ENCODE measurements around the gene RASIP1.

RASIP1 gene

DNA sequence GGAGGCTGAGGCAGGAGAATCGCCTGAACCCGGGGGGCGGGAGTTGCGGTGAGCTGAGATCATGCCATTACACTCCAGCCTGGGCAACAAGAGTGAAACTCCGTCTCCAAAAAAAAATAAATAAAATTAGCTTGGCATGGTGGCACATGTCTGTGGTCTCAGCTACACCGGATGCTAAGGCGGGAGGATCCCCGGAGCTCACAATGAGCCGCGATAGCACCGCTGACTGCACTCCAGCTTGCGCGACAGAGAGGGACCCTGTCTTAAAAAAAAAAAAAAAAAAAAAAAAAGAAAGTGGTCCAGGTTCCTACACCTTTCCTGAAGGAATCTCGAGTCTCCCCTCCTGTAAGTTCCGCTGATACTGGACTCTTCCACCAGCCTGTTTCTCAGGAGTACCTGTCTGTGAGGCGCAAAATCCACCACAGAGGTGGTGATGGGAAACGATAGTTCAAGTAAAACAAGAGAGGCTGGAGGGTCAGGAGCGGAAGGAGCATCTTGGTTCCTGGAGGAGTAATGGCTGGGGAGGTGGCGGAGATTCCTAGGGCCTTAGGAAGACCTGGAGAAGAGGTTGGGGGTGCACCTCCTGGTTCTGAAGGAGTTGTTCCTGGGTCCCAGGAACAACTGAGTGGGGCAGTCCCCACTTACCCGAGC, 11.6 kb upstream of the RASIP1 start:
- Histone ChIP-seq H3K27me3 (ENCODE audit: control insufficient read depth, insufficient read depth, low read length) (peaks cover 38% of the 10 kb centered on the region), H3K9ac (ENCODE audit: low read length) (peak overlapping the region; percentile 77), H3K9me3 (ENCODE audit: control insufficient read depth, low read length) (no peaks in the 10 kb centered on the region), H3K4me1 (ENCODE audit: control insufficient read depth, insufficient read depth, low read length) (peaks cover 41% of the 10 kb centered on the region), H3K36me3 (ENCODE audit: control insufficient read depth, insufficient read depth, low read length) (no peaks in the 10 kb centered on the region), H3K4me3 (ENCODE audit: low read length) (peak overlapping the region; percentile 47)

DNA sequence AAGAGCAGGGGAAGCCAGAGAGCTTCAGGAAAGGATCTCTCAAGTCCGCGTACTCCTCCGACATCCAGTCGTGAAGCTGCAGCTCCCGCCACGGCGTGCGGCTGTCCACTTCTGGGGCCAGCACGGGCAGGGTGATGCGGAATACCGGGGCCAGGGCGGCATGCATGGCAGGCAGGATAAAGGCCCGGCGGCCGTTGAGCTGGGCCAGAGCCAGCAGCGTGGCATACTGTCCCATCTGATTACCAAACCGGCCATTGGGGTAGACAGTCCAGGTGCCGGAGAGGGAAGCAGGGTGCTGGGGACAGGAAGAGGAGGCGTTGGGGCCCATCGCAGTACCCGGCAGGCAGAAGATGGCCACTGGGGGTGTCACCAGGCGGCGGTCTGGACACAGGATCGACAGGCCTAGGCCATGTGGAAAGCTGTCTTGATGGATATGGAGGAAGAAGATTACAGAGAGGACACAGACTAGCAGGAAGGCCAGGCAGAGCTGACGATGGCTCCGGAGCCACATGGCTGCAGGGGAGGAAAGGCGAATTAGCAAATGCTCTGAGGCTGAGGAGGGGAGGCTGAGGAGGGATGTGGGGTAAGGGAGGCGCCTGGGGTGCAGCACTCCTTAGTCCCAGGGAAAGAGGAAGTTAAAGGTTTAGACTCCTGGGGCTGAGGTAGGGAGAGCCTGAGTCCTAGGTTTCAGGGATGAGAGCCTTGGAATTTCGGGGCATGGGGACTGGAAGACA, 10.5 kb upstream of the RASIP1 start:
- H3K4me3 ChIP-seq (ENCODE audit: low read length): peak overlapping the region; percentile 41
- H3K4me1 ChIP-seq (ENCODE audit: control insufficient read depth, insufficient read depth, low read length): peaks cover 47% of the 10 kb centered on the region
- peak overlapping the region; percentile 47 for H3K9ac ChIP-seq (ENCODE audit: low read length)
- no peaks in the 10 kb centered on the region for H3K36me3 ChIP-seq (ENCODE audit: control insufficient read depth, insufficient read depth, low read length)
- H3K27me3 ChIP-seq (ENCODE audit: control insufficient read depth, insufficient read depth, low read length): peaks cover 38% of the 10 kb centered on the region
- no peaks in the 10 kb centered on the region for H3K9me3 ChIP-seq (ENCODE audit: control insufficient read depth, low read length)

DNA sequence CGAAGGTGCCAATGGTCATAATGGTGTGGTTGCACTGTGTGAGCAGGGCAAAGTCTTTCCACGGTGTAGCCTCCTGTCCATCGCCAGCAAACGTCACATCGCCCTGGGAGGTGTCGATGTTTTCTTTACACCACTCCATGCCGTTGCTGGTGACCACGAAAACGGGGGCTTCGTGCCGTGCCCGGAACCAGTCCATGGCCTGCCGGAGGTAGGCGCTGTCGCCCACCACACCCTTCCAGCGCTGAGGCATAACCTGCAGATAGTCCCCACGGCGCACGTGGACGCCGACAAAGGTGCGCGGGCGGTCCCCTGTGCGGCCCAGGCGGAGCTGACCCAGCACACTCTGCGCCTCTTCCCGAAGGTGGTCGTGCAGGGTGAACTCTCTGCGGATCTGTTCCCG, 9.9 kb upstream of the RASIP1 start:
- H3K27me3 ChIP-seq (ENCODE audit: control insufficient read depth, insufficient read depth, low read length): peaks cover 38% of the 10 kb centered on the region
- no peak overlapping the region for H3K9ac ChIP-seq (ENCODE audit: low read length)
- H3K4me3 ChIP-seq (ENCODE audit: low read length): peak overlapping the region; percentile 17
- peaks cover 47% of the 10 kb centered on the region for H3K4me1 ChIP-seq (ENCODE audit: control insufficient read depth, insufficient read depth, low read length)
- H3K36me3 ChIP-seq (ENCODE audit: control insufficient read depth, insufficient read depth, low read length): no peaks in the 10 kb centered on the region
- H3K9me3 ChIP-seq (ENCODE audit: control insufficient read depth, low read length): no peaks in the 10 kb centered on the region

DNA sequence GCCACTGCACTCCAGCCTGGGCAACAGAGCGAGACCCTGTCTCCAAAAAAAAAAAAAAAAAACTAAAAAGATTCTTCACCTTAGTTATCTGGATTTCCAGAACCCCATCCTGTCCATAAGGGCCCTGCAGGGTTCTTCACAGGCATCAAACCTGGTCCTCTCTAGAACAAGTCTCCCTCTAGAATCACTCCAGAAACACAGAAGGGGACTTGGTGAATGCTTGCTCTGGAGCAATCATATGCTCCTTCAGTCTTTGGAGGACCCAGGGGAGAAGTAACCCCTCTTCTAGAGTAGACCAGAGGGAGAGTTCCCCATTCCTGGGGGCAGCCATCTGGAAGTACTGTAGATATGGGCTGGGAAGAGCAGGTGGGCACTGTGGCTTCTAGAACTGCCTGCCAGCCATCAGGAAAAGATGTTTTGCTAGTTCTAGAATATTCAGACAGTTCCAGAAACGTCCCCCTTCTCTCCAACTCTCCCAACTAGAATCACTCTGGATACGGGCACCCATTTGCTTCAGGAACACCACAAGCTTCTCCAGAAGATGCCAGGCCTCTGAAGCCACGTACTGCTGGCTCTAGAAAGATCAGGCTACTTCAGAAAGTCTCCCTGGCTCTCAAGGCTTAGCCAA, 9.3 kb upstream of the RASIP1 start:
- peak overlapping the region; percentile 44 for H3K9ac ChIP-seq (ENCODE audit: low read length)
- no peak overlapping the region for H3K4me3 ChIP-seq (ENCODE audit: low read length)
- H3K27me3 ChIP-seq (ENCODE audit: control insufficient read depth, insufficient read depth, low read length): peaks cover 38% of the 10 kb centered on the region
- peaks cover 47% of the 10 kb centered on the region for H3K4me1 ChIP-seq (ENCODE audit: control insufficient read depth, insufficient read depth, low read length)
- H3K36me3 ChIP-seq (ENCODE audit: control insufficient read depth, insufficient read depth, low read length): no peaks in the 10 kb centered on the region
- H3K9me3 ChIP-seq (ENCODE audit: control insufficient read depth, low read length): no peaks in the 10 kb centered on the region

DNA sequence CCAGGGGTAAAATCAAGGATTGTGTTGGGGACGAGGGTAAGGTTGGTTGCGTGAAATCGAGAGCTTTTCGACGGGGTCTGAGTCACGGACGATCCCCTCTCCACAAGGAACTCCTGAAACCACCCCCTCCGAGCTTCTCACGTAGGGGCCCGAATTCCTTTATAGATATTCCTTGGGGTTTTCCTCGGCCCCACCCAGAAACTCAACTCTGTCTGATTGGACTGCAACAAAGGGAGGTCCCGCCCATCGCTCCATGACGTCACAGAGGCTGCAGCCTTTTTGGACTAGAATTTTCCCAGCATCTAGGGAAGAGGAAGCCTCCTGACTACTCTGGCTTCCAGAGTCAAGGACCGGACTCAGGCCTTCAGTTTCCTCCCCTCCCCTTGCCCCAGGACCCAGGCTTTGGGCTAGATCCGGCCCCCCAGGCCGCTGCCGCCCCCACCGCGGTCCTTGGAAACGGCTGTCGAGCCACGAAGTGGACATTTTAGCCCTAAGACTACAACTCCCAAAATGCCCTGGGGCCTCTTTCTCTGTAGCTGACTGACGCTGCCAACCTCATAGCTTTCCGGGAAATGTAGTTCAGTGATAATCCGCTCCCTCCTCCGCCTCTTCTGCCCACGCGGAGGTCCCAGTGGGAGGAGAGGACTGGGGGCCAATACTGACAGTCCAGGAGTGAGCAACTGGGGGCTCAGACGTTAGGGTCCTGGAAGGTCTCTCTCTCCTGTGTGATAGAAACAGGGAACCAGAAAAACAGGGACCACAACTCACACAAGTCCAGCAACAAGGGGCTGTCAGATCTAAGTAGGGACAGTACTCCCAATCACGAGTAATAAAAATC, 6.5 kb upstream of the RASIP1 start, which contains the start of gene IZUMO1:
IZUMO1 (minus strand) TSS at position 172 of the 838 bp plus-strand sequence. CDS start 1,050 bp downstream, outside the sequence.
- Histone ChIP-seq H3K4me1 (ENCODE audit: control insufficient read depth, insufficient read depth, low read length) (peaks cover 32% of the 10 kb centered on the region), H3K36me3 (ENCODE audit: control insufficient read depth, insufficient read depth, low read length) (no peaks in the 10 kb centered on the region), H3K4me3 (ENCODE audit: low read length) (no peak within 1 kb of the TSS), H3K9ac (ENCODE audit: low read length) (peak within 1 kb of the TSS; percentile 11), H3K27me3 (ENCODE audit: control insufficient read depth, insufficient read depth, low read length) (peaks cover 22% of the 10 kb centered on the region), H3K9me3 (ENCODE audit: control insufficient read depth, low read length) (no peaks in the 10 kb centered on the region)

DNA sequence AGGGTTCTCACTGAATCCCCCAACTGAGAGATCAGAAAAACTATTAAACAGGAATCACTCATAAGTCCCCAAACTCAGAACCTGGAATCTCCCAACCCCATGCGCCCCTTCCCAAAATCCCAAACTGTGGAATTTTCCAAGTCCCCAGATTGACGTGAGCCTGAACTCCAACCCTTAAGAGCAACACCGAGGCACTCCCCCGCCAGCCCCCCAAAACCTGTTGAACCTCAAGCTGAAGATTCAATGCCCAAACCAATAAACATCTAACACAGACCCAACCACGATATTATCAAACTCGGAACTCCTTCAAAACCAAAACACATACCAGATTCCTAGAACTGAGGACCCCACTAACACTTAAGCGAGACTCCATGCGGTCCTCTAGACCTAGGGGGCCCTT, 5.7 kb upstream of the RASIP1 start:
- Histone ChIP-seq H3K36me3 (ENCODE audit: control insufficient read depth, insufficient read depth, low read length) (no peaks in the 10 kb centered on the region), H3K4me3 (ENCODE audit: low read length) (no peak overlapping the region), H3K4me1 (ENCODE audit: control insufficient read depth, insufficient read depth, low read length) (peaks cover 36% of the 10 kb centered on the region), H3K27me3 (ENCODE audit: control insufficient read depth, insufficient read depth, low read length) (peaks cover 13% of the 10 kb centered on the region), H3K9me3 (ENCODE audit: control insufficient read depth, low read length) (no peaks in the 10 kb centered on the region), H3K9ac (ENCODE audit: low read length) (no peak overlapping the region)

DNA sequence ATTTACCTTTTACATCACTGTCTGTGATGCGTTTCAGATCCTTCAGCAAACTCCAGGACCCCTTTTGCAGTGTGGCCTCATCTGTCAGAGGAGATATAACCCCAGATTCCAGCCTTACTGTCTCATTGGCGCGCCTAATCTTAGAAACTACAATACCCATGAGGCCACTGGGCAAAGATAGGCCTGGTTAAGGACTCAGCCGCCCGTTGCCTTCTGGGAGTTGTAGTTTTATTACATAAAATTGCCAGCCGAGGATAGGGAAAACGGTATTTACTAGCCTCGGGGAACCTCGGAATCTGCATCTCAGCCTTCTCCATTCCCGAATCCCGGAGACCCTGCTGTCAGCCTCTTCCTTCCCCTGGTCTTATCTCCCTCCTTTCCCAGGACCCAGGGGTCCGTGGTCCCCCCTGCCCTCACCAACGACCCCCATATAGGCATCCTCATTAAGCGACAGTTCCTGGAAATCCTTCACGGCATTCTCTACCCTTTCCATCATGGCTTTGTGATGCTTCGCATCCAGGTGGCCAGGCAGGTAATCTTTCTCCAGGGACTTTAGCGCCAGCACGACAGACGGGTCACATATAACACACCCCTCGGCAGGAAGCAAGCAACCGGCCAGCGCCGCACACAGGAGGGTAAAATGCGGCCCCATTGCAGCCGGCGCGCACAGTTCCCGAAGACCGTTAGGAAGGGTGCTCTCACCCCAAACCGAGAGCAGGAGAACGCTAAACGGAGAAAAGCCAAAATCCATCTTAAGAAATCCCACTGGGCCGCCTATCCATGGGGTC, 5.0 kb upstream of the RASIP1 start:
- H3K4me3 ChIP-seq (ENCODE audit: low read length): no peak overlapping the region
- H3K9ac ChIP-seq (ENCODE audit: low read length): no peak overlapping the region
- no peaks in the 10 kb centered on the region for H3K36me3 ChIP-seq (ENCODE audit: control insufficient read depth, insufficient read depth, low read length)
- H3K27me3 ChIP-seq (ENCODE audit: control insufficient read depth, insufficient read depth, low read length): peaks cover 9% of the 10 kb centered on the region
- peaks cover 36% of the 10 kb centered on the region for H3K4me1 ChIP-seq (ENCODE audit: control insufficient read depth, insufficient read depth, low read length)
- no peaks in the 10 kb centered on the region for H3K9me3 ChIP-seq (ENCODE audit: control insufficient read depth, low read length)

DNA sequence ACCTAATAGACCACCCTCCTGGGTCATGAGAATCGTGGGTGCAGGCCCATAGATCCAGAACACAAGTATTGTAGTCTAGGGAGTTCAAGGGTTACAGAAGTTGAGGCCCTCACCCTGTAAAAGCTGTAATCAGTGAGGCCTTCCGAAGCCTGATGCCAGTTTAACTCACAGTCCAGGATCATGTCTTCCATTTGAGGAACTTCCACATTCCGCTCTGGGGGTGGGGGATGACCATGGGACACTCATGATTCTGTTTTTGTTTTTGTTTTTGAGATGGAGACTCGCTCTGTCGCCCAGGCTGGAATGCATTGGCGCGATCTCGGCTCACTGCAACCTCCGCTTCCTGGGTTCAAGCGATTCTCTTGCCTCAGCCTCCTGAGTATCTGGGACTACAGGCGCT, 1.7 kb upstream of the RASIP1 start:
- no peaks in the 10 kb centered on the region for H3K36me3 ChIP-seq (ENCODE audit: control insufficient read depth, insufficient read depth, low read length)
- no peak overlapping the region for H3K4me3 ChIP-seq (ENCODE audit: low read length)
- peaks cover 44% of the 10 kb centered on the region for H3K4me1 ChIP-seq (ENCODE audit: control insufficient read depth, insufficient read depth, low read length)
- no peak overlapping the region for H3K9ac ChIP-seq (ENCODE audit: low read length)
- peaks cover 14% of the 10 kb centered on the region for H3K27me3 ChIP-seq (ENCODE audit: control insufficient read depth, insufficient read depth, low read length)
- no peaks in the 10 kb centered on the region for H3K9me3 ChIP-seq (ENCODE audit: control insufficient read depth, low read length)

DNA sequence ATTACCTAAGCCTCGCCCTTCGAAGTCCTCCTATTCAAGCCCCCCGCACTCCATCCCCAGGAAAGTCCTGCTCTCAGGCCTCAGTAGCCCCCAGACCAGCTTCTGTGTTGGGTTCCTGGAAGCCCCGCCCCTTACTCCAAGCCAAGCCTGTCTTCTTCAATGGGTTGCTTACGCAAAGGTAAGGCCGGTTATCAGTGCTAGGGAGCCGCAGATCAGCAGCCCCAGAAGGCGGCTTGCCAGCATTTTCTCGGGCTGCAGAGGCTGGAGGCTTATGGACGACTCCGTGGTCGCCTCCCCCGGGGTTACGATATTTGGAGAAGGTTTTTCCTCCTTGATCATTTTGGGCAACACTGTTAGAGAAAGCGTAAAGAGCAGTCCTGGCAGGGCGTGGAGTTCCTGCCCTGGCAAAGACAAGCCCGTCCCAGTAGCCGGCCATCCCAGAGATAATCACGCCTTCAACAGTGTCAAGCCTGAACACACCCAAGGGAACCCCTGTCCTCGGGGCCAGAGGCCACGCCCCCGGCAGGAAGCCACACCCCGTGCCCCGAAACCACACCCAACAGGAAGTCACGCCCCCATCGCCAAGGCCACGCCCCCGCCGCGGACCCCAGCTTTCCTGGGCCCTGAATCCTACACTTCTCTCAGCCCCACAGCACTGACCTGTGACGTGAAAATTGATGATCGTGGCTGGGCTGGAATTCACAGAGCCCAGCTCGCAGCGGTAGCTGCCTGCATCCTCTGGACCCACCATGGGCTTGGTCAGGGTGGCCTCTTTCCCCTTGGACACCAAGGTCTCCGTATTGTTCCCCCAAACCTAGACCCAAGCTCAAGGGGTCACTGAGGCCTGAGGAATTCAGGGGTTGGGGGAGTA, 954 bp upstream of the RASIP1 start:
- H3K27me3 ChIP-seq (ENCODE audit: control insufficient read depth, insufficient read depth, low read length): peaks cover 14% of the 10 kb centered on the region
- H3K9me3 ChIP-seq (ENCODE audit: control insufficient read depth, low read length): no peaks in the 10 kb centered on the region
- no peak overlapping the region for H3K9ac ChIP-seq (ENCODE audit: low read length)
- no peaks in the 10 kb centered on the region for H3K36me3 ChIP-seq (ENCODE audit: control insufficient read depth, insufficient read depth, low read length)
- no peak overlapping the region for H3K4me3 ChIP-seq (ENCODE audit: low read length)
- peaks cover 37% of the 10 kb centered on the region for H3K4me1 ChIP-seq (ENCODE audit: control insufficient read depth, insufficient read depth, low read length)

DNA sequence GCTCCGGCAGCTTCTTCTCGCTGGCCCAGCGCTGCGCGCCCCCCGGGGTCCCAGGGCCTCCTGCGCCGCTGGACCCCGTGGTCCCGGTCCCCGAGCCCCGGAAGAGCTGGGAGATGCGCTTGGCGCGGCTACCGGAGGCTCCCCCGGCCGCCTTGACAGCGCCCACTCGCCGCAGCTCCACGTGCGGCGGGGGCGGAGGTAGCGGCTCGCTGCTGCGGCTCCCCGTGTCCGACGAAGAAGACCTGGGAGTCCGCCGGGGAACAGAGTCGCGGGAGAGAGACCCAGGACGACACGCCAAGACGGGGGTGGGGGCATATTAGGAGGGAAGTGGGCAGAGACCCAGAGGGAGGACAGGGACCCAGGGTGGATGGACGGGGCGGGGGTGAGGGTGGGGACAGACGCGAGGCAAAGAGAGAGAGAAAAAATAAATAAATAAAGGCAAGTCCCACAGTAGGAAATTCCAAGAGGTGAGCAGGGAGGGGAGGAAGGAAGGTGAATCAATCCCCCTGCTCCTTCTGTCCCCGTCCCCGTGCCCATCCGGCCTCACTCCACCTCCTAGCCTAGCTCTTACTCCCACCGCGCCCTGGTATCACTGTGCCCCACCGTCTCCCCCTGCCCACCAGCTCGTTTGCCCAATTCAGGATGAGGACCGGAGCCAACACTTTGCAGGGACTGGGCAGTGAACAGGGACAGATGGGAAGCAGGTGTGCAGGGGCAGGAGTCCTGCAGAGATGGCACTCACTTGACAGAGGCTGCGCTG, 826 bp downstream of the RASIP1 start:
- Histone ChIP-seq H3K9ac (ENCODE audit: low read length) (peak overlapping the region; percentile 48), H3K36me3 (ENCODE audit: control insufficient read depth, insufficient read depth, low read length) (no peaks in the 10 kb centered on the region), H3K4me1 (ENCODE audit: control insufficient read depth, insufficient read depth, low read length) (peaks cover 37% of the 10 kb centered on the region), H3K9me3 (ENCODE audit: control insufficient read depth, low read length) (no peaks in the 10 kb centered on the region), H3K27me3 (ENCODE audit: control insufficient read depth, insufficient read depth, low read length) (peaks cover 14% of the 10 kb centered on the region), H3K4me3 (ENCODE audit: low read length) (peak overlapping the region; percentile 22)

All from mucosa of stomach (tissue), 1 donor.